Measurements from ENCODE around the gene HDAC9. TPM values are rescaled to one million over a fixed set of nuclear protein-coding genes. Genes with fewer than 3 reads are reported as not detected.

HDAC9 gene
- total RNA-seq, 4 donors from 2014 or later = 19.6 to 48.3 (median 28.4) TPM

DNA sequence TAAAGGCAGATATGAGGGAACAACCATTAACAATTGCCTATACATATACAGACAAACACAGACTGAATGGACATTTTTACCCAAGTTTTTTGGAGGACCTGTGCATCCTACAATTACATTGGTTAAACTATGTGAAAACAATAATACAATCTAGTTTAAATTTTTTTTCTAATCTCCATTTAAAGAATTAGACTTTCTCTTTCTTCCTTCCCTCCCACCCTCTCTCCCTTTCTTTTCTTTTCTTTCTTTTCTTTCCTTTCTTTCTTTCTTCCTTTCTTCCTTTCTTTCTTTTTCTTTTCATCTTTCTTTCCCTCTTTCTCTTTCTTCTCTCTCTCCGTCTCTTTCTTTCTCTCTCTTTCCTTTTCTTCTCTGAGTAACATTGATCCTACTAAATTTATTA is 183.7 kb downstream of the HDAC9 start:
- TF ChIP-seq, protein P1, sequence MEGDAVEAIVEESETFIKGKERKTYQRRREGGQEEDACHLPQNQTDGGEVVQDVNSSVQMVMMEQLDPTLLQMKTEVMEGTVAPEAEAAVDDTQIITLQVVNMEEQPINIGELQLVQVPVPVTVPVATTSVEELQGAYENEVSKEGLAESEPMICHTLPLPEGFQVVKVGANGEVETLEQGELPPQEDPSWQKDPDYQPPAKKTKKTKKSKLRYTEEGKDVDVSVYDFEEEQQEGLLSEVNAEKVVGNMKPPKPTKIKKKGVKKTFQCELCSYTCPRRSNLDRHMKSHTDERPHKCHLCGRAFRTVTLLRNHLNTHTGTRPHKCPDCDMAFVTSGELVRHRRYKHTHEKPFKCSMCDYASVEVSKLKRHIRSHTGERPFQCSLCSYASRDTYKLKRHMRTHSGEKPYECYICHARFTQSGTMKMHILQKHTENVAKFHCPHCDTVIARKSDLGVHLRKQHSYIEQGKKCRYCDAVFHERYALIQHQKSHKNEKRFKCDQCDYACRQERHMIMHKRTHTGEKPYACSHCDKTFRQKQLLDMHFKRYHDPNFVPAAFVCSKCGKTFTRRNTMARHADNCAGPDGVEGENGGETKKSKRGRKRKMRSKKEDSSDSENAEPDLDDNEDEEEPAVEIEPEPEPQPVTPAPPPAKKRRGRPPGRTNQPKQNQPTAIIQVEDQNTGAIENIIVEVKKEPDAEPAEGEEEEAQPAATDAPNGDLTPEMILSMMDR (IDR thresholded peaks at IDR 0.05; ENCODE audit: low read depth) = no peak

DNA sequence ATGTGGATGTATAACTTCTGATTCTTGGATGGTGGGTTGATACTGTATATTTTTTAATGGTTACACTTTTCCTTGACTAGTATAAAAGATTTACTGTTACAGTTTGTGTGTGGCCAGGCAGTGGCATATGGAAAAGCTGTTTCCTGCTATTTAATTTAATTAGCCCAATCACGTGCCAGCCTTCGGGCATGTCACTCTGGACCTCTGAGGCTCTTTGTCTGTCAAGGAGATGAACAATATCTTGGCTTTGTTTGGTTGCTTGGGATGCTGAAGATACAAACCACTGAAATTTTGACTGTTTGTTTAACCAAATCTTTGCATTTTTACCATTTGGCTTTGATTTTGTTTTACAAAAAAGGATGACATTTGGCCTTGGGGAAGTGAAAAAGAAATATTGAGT is 185.0 kb downstream of the HDAC9 start:
- TF ChIP-seq, protein P1 (IDR thresholded peaks at IDR 0.05; ENCODE audit: low read depth) = no peak

DNA sequence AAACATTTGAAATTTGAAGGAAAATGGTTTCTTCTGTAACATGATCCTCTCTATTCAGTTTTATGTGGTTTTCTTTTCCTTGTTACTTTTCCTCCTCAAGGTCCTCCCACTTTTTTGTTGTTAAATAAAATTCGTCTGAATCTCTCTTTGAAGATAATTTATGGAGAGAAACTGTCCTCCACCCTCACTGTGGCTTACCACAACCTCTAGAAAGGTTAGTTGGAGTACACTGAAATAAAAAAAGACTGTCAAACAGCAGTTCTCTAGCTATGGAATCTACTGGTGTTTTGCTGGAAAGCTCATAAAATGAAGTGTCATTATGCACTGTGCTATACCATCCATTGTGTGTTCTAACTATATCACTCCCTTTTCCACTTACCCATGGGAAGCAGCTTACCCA is 189.4 kb downstream of the HDAC9 start:
- TF ChIP-seq, protein P1 (IDR thresholded peaks at IDR 0.05; ENCODE audit: low read depth) = no peak

DNA sequence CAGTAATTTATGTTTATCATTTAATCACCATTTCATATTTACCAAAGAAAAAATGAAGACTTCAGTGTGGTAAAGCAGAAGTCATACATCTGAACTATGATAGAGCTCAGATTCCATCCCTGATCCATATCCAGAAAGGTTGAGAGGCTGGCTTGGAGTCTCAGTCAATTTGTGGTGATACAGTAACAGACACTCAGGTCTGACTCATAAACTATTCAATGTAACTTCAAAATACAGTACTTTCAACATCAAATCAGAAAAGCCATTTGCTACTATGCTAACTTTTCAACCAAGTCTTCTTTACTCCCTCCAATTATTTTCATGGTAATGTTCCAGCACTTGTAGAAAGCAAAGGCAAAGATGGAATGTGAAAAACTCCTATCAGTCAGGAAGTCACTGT is 190.4 kb downstream of the HDAC9 start:
- TF ChIP-seq, protein P1 (IDR thresholded peaks at IDR 0.05; ENCODE audit: low read depth) = no peak

DNA sequence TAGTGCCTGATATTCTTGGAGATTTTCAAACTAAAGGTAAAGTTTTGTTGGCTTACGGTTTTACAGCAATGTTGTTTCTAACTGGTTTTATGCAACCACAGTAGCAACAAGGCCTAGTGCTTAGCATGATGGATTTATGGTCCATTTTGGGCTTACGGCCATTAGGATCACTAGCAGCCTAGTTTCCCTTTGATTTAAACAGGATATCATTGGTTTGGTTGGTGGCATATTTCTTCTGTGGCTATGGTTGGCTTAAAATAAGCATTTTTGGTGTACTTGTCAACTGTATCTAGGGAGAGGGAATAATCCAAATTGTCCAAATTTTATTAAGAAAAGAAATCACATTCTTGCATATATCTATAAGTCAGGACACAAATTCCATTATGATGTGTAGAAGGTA is 194.0 kb downstream of the HDAC9 start:
- TF ChIP-seq, protein P1 (IDR thresholded peaks at IDR 0.05; ENCODE audit: low read depth) = no peak

DNA sequence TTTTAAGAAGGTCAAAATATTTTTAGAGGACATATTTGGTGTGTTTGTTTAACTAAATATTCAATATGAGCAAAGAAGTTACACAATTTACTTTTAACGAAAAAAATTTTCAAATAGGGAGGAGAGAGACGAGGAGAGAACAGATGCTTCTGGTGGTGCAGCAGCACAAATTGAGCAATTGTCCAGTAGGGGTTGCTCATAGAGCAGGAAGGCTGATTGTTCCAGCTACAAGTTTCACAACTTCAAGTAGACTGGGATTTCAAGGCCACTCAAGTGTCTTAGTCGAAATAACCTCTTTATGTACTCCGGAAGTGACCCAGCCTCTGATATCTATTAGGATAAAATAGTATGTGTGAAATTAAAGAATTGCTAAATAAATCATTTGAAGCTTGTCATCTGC is 197.9 kb downstream of the HDAC9 start:
- TF ChIP-seq, protein P1 (IDR thresholded peaks at IDR 0.05; ENCODE audit: low read depth) = no peak

DNA sequence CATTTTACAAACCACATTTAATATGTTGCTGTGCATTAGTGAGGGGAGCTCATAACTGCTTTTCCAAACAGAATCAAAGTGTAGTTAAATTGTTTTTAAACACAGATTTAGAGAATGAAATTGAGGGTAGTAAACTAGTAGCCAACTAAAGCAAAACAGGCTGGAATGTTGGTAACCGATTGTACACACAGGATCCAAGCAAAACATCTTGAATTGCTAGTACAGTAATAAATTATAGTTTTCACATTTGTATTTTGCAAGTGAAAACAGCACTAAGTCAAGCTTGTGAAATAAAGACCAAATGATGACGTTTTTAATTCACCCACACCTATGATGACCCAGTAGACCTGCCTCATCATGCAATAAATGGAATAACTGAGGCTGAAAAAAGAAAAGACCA is 198.3 kb downstream of the HDAC9 start:
- TF ChIP-seq, protein P1 (IDR thresholded peaks at IDR 0.05; ENCODE audit: low read depth) = no peak
